NCI-H2171 (cell line): ENCODE results near the gene FETUB.

Experiments used
- DNase-seq: peaks from one replicate; lab custom pipeline; 2025; lab: John Stamatoyannopoulos, UW

FETUB gene

GRCh38 chr3:186639778-186640472 lies at the start of gene FETUB:
Gene FETUB, plus strand, starts transcription at chr3:186640399. Its CDS starts 62 bp downstream, at chr3:186640461.
- no peak for DNase-seq

GRCh38 chr3:186590580-186591295 lies 49.5 kb upstream of the FETUB start:
- DNase-seq = no peak

- DNase-seq = no peak
Observed at GRCh38 chr3:186592682-186593081, 47.5 kb upstream of the FETUB start.

- no peak for DNase-seq
Observed at GRCh38 chr3:186593862-186594261, 46.3 kb upstream of the FETUB start.

- no peak for DNase-seq
Observed at GRCh38 chr3:186594591-186595113, 45.5 kb upstream of the FETUB start.

- no peak for DNase-seq
Observed at GRCh38 chr3:186596568-186597287, 43.5 kb upstream of the FETUB start.

- DNase-seq = no peak
Observed at GRCh38 chr3:186598108-186598784, 42.0 kb upstream of the FETUB start.

- DNase-seq = no peak
Observed at GRCh38 chr3:186598794-186599141, 41.4 kb upstream of the FETUB start.

GRCh38 chr3:186599142-186599784 lies 40.9 kb upstream of the FETUB start:
- DNase-seq = no peak

GRCh38 chr3:186599785-186600166 lies 40.4 kb upstream of the FETUB start:
- no peak for DNase-seq

GRCh38 chr3:186600896-186601295 lies 39.3 kb upstream of the FETUB start:
- no peak for DNase-seq

- no peak for DNase-seq
Observed at GRCh38 chr3:186603159-186603558, 37.0 kb upstream of the FETUB start.

GRCh38 chr3:186605078-186605477 lies 35.1 kb upstream of the FETUB start:
- DNase-seq = no peak

- DNase-seq = no peak
Observed at GRCh38 chr3:186605561-186606545, 34.3 kb upstream of the FETUB start.

GRCh38 chr3:186608624-186609215 lies 31.5 kb upstream of the FETUB start:
- no peak for DNase-seq

GRCh38 chr3:186609247-186609868 lies 30.8 kb upstream of the FETUB start:
- no peak for DNase-seq

- DNase-seq = no peak
Observed at GRCh38 chr3:186612065-186612464, 28.1 kb upstream of the FETUB start.

- DNase-seq = no peak
Observed at GRCh38 chr3:186612721-186613636, 27.2 kb upstream of the FETUB start, which contains the start of gene AHSG. Gene AHSG, plus strand, starts transcription at chr3:186613060. Its CDS starts 82 bp downstream, at chr3:186613142.
